ENCODE results near the gene ACTN1.
A peak's percentile ranks its signal among the peaks of the same experiment; 100 is the strongest.

ACTN1 gene

GRCh38 chr14:68955164-68955850, 23.8 kb downstream of the ACTN1 start:
- Histone ChIP-seq H3K4me1 (ENCODE audit: control insufficient read depth, insufficient read depth, low read length) (peaks cover 8% of the 10 kb centered on the region), H3K9me3 (ENCODE audit: control insufficient read depth, insufficient read depth, low read length) (no peaks in the 10 kb centered on the region), H3K9ac (ENCODE audit: low read depth, low read length) (no peak overlapping the region), H3K4me3 (ENCODE audit: low read depth, low read length) (no peak overlapping the region), H3K27me3 (ENCODE audit: control insufficient read depth, insufficient read depth, low read length) (no peaks in the 10 kb centered on the region), H3K36me3 (ENCODE audit: control insufficient read depth, insufficient read depth, low read length) (peaks cover 7% of the 10 kb centered on the region)

DNA sequence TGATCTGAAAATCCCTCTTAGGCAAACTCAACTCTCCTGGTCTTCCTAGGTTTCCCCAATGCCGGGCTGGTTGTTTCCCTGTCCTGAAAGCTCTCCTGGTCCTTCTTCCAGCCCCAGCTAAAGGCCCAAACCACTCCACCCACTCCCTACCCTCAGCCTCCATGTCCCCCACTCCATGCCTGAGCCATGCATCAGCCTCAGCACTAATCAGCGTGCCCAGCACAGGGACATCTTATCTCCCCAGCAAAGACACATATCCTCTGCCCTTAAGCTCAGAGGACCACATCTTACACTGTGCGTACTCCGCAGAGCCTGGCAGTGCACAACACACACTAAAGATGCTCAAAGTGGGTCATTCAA, 25.9 kb downstream of the ACTN1 start:
- no peaks in the 10 kb centered on the region for H3K27me3 ChIP-seq (ENCODE audit: control insufficient read depth, insufficient read depth, low read length)
- H3K9ac ChIP-seq (ENCODE audit: low read depth, low read length): peak overlapping the region; percentile 8
- peaks cover 15% of the 10 kb centered on the region for H3K4me1 ChIP-seq (ENCODE audit: control insufficient read depth, insufficient read depth, low read length)
- no peak overlapping the region for H3K4me3 ChIP-seq (ENCODE audit: low read depth, low read length)
- H3K36me3 ChIP-seq (ENCODE audit: control insufficient read depth, insufficient read depth, low read length): peaks cover 7% of the 10 kb centered on the region
- H3K9me3 ChIP-seq (ENCODE audit: control insufficient read depth, insufficient read depth, low read length): no peaks in the 10 kb centered on the region

- Histone ChIP-seq H3K36me3 (ENCODE audit: control insufficient read depth, insufficient read depth, low read length) (peaks cover 6% of the 10 kb centered on the region), H3K27me3 (ENCODE audit: control insufficient read depth, insufficient read depth, low read length) (no peaks in the 10 kb centered on the region), H3K9me3 (ENCODE audit: control insufficient read depth, insufficient read depth, low read length) (no peaks in the 10 kb centered on the region), H3K4me3 (ENCODE audit: low read depth, low read length) (no peak overlapping the region), H3K9ac (ENCODE audit: low read depth, low read length) (peak overlapping the region; percentile 8), H3K4me1 (ENCODE audit: control insufficient read depth, insufficient read depth, low read length) (peaks cover 15% of the 10 kb centered on the region)
Observed at GRCh38 chr14:68952531-68953195, 26.4 kb downstream of the ACTN1 start.

DNA sequence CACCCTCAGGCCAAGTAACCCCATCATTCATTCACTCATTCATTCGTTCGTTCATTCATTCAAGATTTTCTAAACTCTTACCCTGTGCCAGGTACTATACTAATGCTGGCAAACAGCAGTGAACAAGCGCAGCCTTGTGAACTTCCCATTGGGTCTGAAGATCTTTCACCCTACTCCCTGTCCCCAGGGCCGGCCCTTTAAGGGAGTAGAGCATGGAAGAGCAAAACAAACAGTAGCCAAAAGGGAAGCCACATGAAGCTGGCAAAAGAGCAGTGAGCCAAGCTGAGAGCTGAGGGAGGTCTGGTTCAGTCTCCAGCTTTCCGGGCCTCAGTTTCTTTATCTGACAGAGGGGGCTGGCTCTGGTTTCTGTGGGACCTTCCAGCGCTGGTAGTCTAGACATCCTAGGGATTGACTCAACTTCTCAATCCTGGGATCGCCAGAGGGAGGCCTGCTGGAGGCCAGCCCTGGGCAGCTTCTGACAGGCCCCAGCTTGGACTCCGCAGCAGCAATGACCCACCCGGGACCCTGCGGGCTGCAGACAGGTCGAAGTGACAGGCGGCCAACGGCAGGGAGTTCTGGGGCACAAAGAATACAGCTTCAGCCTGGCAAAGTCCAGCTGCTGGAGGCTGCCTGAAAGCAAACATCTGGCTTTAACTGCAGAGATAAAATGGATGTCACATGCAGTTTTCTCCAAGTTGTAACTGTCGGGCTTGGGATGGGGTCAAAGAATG, 27.1 kb downstream of the ACTN1 start:
- Histone ChIP-seq H3K27me3 (ENCODE audit: control insufficient read depth, insufficient read depth, low read length) (no peaks in the 10 kb centered on the region), H3K9me3 (ENCODE audit: control insufficient read depth, insufficient read depth, low read length) (no peaks in the 10 kb centered on the region), H3K36me3 (ENCODE audit: control insufficient read depth, insufficient read depth, low read length) (peaks cover 4% of the 10 kb centered on the region), H3K9ac (ENCODE audit: low read depth, low read length) (no peak overlapping the region), H3K4me1 (ENCODE audit: control insufficient read depth, insufficient read depth, low read length) (peaks cover 15% of the 10 kb centered on the region), H3K4me3 (ENCODE audit: low read depth, low read length) (no peak overlapping the region)

DNA sequence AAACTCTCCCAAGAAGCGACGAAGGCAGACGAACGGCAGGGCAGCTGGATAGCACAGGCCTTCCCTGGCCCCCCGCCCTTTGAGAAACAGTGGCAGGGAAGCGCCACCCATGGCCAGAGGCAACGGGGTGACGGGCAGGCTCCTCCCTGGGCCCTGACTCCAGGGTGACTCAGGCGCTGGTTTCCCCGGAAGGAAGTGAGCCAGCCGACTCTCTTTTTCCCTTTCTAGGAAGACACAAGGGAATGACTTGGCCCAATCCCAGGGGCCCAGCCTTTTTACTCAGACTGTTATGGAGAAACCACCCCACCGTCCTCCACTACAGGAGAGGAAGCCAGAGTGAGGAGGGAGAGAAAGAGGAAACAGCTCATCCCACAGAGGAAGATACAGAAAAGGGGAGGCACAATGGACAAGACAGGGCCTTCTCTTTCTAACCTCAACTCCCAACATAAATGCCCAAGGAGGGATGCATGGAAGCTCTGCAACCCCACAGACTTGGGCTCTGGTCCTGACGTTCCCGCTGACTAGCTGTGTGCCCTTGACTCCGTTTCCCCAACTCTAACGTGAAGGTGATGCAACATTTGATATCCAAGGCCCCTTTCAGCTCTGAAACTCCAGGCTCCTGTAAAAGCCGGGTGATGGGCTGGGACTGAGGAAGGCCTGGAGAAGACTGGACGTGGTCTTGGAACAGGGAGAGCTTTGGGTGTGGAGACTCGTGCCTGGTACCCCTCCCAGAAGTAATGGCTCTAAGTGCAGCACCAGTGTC, 27.9 kb downstream of the ACTN1 start:
- peaks cover 15% of the 10 kb centered on the region for H3K4me1 ChIP-seq (ENCODE audit: control insufficient read depth, insufficient read depth, low read length)
- H3K27me3 ChIP-seq (ENCODE audit: control insufficient read depth, insufficient read depth, low read length): no peaks in the 10 kb centered on the region
- H3K4me3 ChIP-seq (ENCODE audit: low read depth, low read length): no peak overlapping the region
- H3K36me3 ChIP-seq (ENCODE audit: control insufficient read depth, insufficient read depth, low read length): no peaks in the 10 kb centered on the region
- H3K9me3 ChIP-seq (ENCODE audit: control insufficient read depth, insufficient read depth, low read length): no peaks in the 10 kb centered on the region
- no peak overlapping the region for H3K9ac ChIP-seq (ENCODE audit: low read depth, low read length)

- H3K36me3 ChIP-seq (ENCODE audit: control insufficient read depth, insufficient read depth, low read length): no peaks in the 10 kb centered on the region
- no peak overlapping the region for H3K4me3 ChIP-seq (ENCODE audit: low read depth, low read length)
- H3K9ac ChIP-seq (ENCODE audit: low read depth, low read length): no peak overlapping the region
- peaks cover 21% of the 10 kb centered on the region for H3K4me1 ChIP-seq (ENCODE audit: control insufficient read depth, insufficient read depth, low read length)
- H3K27me3 ChIP-seq (ENCODE audit: control insufficient read depth, insufficient read depth, low read length): no peaks in the 10 kb centered on the region
- H3K9me3 ChIP-seq (ENCODE audit: control insufficient read depth, insufficient read depth, low read length): no peaks in the 10 kb centered on the region
Observed at GRCh38 chr14:68950111-68950510, 29.0 kb downstream of the ACTN1 start.

DNA sequence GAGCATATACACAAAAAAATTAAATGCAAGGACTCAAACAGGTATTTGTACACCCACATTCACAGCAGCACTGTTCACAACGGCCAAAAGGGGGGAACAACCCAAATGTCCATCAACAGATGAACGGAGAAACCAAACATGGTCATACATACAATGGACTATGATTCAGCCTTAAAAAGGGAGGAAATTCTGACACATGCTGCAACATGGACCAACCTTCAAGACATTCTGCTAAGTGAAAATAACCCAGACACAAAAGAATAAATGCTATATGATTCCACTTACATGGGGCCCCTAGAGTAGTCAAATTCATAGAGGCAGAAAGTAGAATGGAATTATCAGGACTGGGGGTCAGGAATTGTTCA, 29.5 kb downstream of the ACTN1 start:
- no peak overlapping the region for H3K4me3 ChIP-seq (ENCODE audit: low read depth, low read length)
- no peaks in the 10 kb centered on the region for H3K36me3 ChIP-seq (ENCODE audit: control insufficient read depth, insufficient read depth, low read length)
- H3K4me1 ChIP-seq (ENCODE audit: control insufficient read depth, insufficient read depth, low read length): peaks cover 21% of the 10 kb centered on the region
- H3K27me3 ChIP-seq (ENCODE audit: control insufficient read depth, insufficient read depth, low read length): no peaks in the 10 kb centered on the region
- H3K9me3 ChIP-seq (ENCODE audit: control insufficient read depth, insufficient read depth, low read length): no peaks in the 10 kb centered on the region
- H3K9ac ChIP-seq (ENCODE audit: low read depth, low read length): no peak overlapping the region

- H3K9ac ChIP-seq (ENCODE audit: low read depth, low read length): peak overlapping the region; percentile 13
- H3K4me1 ChIP-seq (ENCODE audit: control insufficient read depth, insufficient read depth, low read length): peaks cover 21% of the 10 kb centered on the region
- no peaks in the 10 kb centered on the region for H3K36me3 ChIP-seq (ENCODE audit: control insufficient read depth, insufficient read depth, low read length)
- H3K9me3 ChIP-seq (ENCODE audit: control insufficient read depth, insufficient read depth, low read length): no peaks in the 10 kb centered on the region
- H3K27me3 ChIP-seq (ENCODE audit: control insufficient read depth, insufficient read depth, low read length): no peaks in the 10 kb centered on the region
- no peak overlapping the region for H3K4me3 ChIP-seq (ENCODE audit: low read depth, low read length)
Observed at GRCh38 chr14:68948686-68949600, 30.2 kb downstream of the ACTN1 start.

DNA sequence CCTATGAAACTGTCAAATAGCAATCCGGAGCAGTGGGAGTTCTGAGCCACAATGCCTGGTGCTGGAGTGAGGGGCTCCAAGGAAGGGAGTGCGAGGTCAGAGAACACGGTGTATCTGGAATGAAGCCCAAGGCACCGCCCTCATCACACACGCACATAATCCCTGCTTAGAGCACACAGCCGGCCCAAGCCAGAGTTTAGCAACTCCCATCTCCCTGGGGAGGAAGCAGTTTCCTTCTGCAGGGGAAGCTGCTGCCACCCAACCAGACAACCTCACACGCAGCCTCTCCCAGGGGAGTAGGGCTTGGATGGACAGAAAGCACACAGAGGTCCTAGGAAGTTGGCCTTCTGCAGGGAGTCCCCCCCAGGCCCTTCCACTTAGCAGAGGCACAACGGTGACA, 31.3 kb downstream of the ACTN1 start:
- no peak overlapping the region for H3K4me3 ChIP-seq (ENCODE audit: low read depth, low read length)
- peaks cover 23% of the 10 kb centered on the region for H3K4me1 ChIP-seq (ENCODE audit: control insufficient read depth, insufficient read depth, low read length)
- no peaks in the 10 kb centered on the region for H3K9me3 ChIP-seq (ENCODE audit: control insufficient read depth, insufficient read depth, low read length)
- no peaks in the 10 kb centered on the region for H3K36me3 ChIP-seq (ENCODE audit: control insufficient read depth, insufficient read depth, low read length)
- peak overlapping the region; percentile 1 for H3K9ac ChIP-seq (ENCODE audit: low read depth, low read length)
- no peaks in the 10 kb centered on the region for H3K27me3 ChIP-seq (ENCODE audit: control insufficient read depth, insufficient read depth, low read length)

- Histone ChIP-seq H3K9ac (ENCODE audit: low read depth, low read length) (no peak overlapping the region), H3K9me3 (ENCODE audit: control insufficient read depth, insufficient read depth, low read length) (no peaks in the 10 kb centered on the region), H3K27me3 (ENCODE audit: control insufficient read depth, insufficient read depth, low read length) (no peaks in the 10 kb centered on the region), H3K36me3 (ENCODE audit: control insufficient read depth, insufficient read depth, low read length) (no peaks in the 10 kb centered on the region), H3K4me1 (ENCODE audit: control insufficient read depth, insufficient read depth, low read length) (peaks cover 26% of the 10 kb centered on the region), H3K4me3 (ENCODE audit: low read depth, low read length) (no peak overlapping the region)
Observed at GRCh38 chr14:68946489-68946822, 32.6 kb downstream of the ACTN1 start.

All from iPS-15b (cell line).